Fibroblast of skin of scalp (primary cell): Measurements from ENCODE around the gene CPLANE2.
A peak's percentile ranks its signal among the peaks of the same experiment; 100 is the strongest.

Source experiments
- DNase-seq: peaks from one replicate; pipeline ENCODE4 v3.0.0-alpha.2; 2013

CPLANE2 gene

DNA sequence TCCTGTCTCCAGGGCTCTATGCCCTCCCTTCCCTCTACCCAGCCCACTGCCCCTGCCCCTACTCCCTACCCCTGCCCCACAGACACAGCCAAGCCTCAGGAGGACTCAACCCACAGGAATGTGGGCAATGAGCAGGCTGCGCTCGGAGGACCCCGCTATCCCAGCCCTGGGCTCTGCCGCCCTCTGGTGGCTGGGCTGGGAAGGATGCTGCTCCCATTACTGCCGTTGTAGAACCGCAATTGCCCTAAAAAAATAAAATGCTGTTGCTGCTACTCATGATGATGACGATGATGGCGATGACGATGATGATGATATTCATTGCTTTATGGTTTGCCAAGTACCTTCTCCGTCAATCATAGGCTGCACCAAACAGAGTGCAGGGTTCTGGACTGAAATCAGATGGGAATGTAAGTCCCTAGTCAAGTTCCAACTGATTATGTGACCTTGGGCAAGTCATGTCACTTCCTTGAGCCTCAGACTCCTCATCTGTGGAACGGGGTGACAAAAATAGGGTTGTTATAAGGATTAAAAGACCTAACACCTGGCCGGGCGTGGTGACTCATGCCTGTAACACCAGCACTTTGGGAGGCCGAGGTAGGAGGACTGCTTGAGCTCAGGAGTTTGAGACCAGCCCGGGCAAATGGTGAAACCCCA lies 49.1 kb downstream of the CPLANE2 start:
- peak; percentile 73 for DNase-seq

DNA sequence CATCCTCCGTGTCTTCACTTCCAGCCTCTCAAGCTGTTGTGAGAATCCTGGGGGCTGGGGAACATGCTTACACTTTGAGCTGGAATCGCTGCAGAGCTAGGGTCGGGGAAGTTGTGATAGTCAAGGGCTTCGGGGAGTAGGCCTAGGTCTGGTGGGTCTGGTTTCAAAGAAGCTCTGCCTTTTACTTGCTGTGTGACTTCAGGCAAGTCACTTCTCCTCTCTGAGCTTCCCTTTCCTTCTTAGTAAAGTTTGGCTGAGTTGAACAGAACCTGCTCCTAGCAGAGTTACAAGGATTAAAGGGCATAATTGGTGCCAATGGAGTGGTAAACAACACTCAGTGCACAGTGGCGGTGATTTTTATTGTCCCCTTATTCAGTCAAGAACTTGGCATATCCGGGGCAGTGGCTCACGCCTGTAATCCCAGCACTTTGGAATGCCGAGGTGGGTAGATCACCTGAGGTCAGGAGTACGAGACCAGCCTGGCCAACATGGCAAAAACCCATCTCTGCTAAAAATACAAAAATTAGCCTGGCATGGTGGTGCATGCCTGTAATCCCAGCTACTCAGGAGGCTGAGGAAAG lies 50.2 kb downstream of the CPLANE2 start:
- no peak for DNase-seq

DNA sequence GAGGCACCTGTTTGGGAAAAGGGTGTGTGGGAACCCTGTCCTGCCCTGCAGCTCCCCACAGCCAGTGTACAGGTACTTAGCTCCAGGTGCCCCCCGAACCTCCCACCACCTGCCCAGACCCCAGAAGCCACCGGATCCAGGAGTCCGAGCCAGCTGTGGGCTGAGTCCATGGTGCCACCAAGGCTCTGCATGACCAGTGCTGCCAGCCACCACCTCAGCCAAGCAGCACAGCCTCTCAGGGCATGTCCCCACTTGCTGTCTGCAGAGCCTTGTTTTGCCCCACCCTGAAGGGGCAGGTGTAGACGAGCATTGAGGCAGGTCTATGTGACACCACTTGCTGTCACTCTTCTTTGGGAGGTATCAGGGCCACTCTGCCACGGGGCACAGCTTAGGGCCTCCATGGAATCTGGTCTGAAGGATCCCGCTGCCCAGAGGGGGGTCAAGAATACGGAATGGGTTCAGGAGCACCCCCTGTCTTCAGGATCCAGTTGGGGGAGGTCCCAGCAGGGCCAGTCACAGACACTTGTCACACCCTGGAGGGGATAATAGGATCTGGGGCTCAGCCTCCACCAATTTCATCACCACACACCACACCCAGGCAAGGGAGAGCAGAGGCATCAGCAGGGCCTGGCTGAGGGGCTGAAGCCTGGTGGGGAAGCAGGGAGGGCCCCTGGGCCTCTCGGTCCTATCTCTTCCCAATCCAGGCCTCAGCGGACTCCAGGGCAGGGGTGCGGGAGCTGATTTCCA lies 52.3 kb downstream of the CPLANE2 start:
- DNase-seq = no peak

DNA sequence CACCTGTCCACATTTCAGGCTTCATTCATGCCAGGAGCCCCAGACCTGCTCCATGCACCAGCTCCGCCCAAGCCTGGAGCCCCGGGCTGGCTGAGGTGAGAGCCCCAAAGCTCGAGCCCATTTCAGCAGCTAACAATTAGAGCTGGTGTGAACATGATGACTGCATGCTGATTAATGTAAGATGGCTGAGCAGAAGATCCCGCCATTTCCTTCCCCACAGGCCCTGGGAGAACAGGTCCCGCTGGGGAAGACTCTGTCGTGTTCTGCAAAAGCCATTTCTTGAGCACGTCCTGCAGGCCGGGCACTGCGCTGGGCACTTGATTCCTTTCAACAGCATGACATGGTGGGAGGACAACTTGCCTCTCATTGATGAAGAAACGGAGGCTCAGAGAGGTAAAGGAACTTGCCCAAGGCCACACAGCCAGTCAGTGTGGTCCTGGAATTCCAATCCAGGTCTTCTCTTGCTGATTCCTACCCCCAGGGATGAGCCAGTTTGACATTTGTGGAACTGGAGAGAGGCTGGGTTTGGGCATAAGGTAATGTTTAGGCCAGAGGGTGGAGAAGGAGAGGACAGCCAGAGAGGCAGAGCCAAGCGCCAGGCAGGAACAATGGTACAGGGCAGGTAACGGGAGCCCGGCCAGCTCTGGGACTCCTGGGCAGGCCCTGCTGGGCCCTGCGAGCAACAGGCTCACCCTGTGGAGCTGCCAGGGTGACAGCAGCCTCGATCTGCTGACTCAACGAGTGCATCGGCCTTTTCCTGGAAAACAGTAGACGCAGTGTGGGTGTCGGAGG lies 53.0 kb downstream of the CPLANE2 start:
- DNase-seq = no peak

DNA sequence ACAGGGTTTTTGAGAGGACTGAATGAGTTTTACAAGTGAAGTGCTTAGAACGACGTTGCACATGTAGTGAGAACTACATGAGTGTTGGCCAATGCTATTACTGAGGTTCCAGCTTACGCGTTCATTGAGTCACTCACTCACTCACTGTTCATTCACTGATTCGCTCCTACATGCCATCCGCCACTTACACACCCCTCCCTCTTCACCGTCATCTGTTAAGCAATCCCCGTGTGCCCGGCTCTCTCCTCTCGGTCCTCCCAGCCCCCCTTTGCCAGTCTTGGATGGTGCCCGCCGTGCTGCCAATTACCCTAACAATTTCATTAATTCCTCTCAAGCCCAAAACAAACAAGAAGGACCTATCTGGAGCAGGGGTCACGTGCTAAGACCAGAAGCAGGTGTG lies 53.8 kb downstream of the CPLANE2 start:
- peak; percentile 43 for DNase-seq

DNA sequence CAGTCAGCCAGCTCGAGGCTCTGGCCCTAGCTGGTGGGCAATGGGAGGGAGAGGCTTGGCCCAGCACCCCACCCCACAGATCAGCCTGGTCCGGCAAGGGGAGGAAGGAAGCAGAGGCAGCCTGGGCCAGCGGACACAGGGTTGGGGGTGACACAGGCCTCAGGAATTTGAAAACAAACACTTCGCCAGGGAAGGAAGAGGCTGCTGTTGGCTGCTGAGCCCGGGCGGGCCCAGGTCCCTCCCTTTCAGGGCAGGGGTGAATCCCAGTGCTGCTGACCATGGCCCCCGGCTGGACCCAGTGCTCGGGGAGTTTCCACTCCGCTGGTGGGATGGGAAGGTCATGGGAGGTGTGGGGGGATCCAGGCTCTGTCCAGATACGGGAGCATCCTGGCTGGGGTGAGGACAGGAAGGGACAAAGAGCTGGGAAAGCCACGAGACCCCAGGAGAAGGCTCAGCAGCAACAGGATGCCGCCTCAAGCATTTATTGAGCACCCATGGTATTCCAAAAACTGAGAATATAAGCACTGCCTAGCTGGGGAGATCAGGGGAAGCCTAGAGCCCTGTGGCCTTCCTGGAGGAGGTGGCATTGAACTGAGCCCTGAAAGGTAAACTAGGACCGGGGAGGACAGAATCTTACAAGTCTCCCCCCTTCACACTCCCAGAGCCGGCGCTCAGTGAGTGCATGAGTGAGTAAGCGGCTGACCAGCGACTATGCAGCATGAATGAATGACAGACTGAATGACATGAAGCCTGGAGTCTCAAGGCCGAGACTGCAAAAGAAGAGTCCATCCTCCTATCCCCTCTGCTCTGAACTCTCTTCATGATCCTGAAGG lies 54.9 kb downstream of the CPLANE2 start:
- peak; percentile 89 for DNase-seq
